ENCODE measurements around the gene S100A3.

The S100A3 gene

DNA sequence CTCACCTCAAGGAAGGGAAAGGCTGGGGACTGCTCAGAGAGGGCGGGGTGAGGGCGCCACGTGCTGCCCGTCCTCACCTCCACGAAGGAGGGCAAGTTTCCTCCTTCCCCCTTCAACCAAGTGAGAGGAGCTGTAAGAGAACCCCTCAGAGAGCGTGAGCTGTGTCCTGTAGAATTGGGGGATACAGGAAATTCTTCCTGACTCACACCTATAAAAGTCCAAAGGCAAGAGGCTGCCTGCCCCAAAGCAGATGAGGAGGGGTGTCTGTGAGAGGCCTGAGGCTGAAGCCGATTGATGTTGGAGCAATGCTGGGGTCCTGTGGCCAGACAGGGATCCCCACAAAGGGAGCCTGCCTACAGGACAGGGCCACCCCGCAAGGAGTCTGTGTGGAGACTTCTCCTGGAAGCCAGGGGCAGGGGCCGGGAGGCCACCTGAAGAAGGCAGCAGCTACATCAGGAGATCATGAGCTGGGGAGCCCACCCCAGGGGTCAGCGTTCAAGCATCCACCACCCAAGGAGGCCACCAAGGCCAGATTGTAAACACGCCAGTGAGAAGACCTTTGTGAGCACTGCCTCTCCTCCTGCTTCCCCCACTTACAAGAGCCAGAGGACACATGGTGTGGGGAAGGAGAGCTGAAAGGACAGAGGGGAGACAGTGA lies 41.0 kb downstream of the S100A3 start:
- no peak for DNase-seq

GRCh38 chr1:153506831-153507413 lies 42.1 kb downstream of the S100A3 start:
- no peak for DNase-seq

- DNase-seq: no peak
Observed at GRCh38 chr1:153506386-153506785, 42.7 kb downstream of the S100A3 start.

- DNase-seq: no peak
Observed at GRCh38 chr1:153505576-153505975, 43.5 kb downstream of the S100A3 start.

GRCh38 chr1:153503766-153504165 lies 45.3 kb downstream of the S100A3 start:
- DNase-seq: no peak

DNA sequence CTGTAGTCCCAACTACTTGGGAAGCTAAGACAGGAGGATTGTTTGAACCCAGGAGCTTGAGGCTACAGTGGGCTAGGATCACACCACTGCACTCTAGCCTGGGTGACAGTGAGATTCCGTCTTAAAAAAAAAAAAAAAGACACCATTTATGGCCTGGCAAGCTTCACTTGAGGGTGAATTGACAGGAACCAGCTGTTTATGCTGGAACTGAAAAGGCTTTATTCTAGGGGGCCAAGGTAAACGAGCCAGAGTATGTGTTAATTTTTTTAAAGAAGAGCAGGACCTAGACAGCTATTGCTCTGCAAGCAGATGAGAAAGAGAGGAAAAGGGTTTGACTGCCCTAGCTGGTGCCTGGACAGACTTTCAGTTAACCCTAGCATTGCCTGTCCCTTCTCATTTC lies 50.3 kb downstream of the S100A3 start:
- DNase-seq: no peak

All from CD4-positive, alpha-beta T cell treated with Interleukin-1 beta for 1 hour (primary cell).